Vagina (tissue), 2 donors: ENCODE measurements around the gene TES. TPM values are rescaled to one million over a fixed set of nuclear protein-coding genes. Genes with fewer than 3 reads are reported as not detected.
"Not testable (repeated sequence)": the region's sequence is repeated elsewhere in the genome, so short reads cannot be mapped to it uniquely, and the experiment has no call there.

Experiments
- DNase-seq, 2 donors: peaks; one replicate each; pipeline ENCODE4 v3.0.0-alpha.2; 2017; ENCODE audit errors: extremely low spot score in 2 of 2
- H3K27ac ChIP-seq: fragments of 200-600 bp; sonication (generic); one replicate; pipeline ENCODE4 v1.5.1; 2019
- H3K27me3 ChIP-seq: fragments of 200-600 bp; sonication (generic); one replicate; pipeline ENCODE4 v1.5.1; 2019
- H3K36me3 ChIP-seq, 2 donors: fragments of 200-600 bp; sonication (generic); one replicate each; pipeline ENCODE4 v1.5.1; 2017 to 2019
- H3K4me1 ChIP-seq: fragments of 200-600 bp; sonication (generic); one replicate; pipeline ENCODE4 v1.5.1; 2019
- H3K4me3 ChIP-seq, 2 donors: fragments of 200-600 bp; sonication (generic); 1 replicate in 1 of 2; 2 replicates in 1 of 2; pipeline ENCODE4 v1.5.1; 2016 to 2019
- H3K9me3 ChIP-seq: fragments of 200-600 bp; sonication (generic); one replicate; pipeline ENCODE4 v1.5.1; 2019
- CTCF ChIP-seq, 3 experiments: fragments of 450-650 bp in 2 of 3; fragments of 200-600 bp in 1 of 3; sonication (generic) in 1 of 3; IDR thresholded peaks; one replicate each; pipeline ENCODE4 v1.5.1; 2017 to 2019; ENCODE audit warnings: antibody characterized with exemption in 3 of 3, mild to moderate bottlenecking in 2 of 3, moderate library complexity in 2 of 3
- POLR2A ChIP-seq, 2 donors: fragments of 450-650 bp; IDR thresholded peaks; one replicate each; pipeline ENCODE4 v1.6.1; 2017; ENCODE audit warnings: antibody characterized with exemption in 2 of 2, mild to moderate bottlenecking in 2 of 2, moderate library complexity in 2 of 2
- POLR2AphosphoS5 ChIP-seq, 2 donors: sonication (generic); formaldehyde crosslinking; IDR thresholded peaks; one replicate each; pipeline ENCODE4 v1.9.0; 2017; ENCODE audit warnings: antibody characterized with exemption in 2 of 2, mild to moderate bottlenecking in 2 of 2, low read depth in 1 of 2; ENCODE audit not compliant: insufficient read depth in 1 of 2
- intact Hi-C: fragments of 100-400 bp; cut with DNase I; formaldehyde crosslinking; loops from one replicate; pipeline ENCODE4 v1.15.1; 2023
- total RNA-seq: library from RNA; depleted of rRNA; stranded (reverse); fragments of >200 nt; gene quantifications from one replicate; pipeline ENCODE4 v1.2.3, GENCODE V29; 2016

Gene TES
- total RNA-seq, 1 donor from 2014 or later = 87.7 TPM

DNA sequence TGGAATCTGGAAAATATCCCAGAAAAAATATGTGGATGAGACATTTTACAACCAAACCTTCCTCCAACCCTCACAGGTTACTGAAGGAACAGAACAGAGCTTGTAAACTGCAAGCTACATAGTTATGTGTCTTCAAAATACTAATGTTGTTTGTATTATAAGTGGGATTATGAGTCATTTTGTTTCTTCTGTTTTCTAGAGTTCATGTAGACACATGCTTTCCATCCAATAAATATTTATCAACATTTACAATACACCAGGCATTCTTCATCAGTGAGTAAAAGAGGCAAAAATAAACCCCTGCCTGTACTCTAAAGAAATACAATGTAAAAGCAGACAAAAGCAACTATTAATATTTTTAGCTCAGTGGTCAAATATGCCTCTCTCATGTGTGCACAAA lies 38.0 kb upstream of the TES start:
- no peak for TF ChIP-seq CTCF (IDR thresholded peaks at IDR 0.05)
- no peak overlapping the region for H3K4me3 ChIP-seq
- no peak overlapping the region for H3K27ac ChIP-seq
- H3K27me3 ChIP-seq = no peaks in the 10 kb centered on the region
- H3K36me3 ChIP-seq = no peaks in the 10 kb centered on the region
- no peaks in the 10 kb centered on the region for H3K4me1 ChIP-seq
- no peaks in the 10 kb centered on the region for H3K9me3 ChIP-seq
- DNase-seq = no peak
- intact Hi-C loops = loop anchor here (5.0 to 10.0 kb wide), 2 partner anchors 420 to 642 kb away; no protein-coding TSS in a partner anchor

DNA sequence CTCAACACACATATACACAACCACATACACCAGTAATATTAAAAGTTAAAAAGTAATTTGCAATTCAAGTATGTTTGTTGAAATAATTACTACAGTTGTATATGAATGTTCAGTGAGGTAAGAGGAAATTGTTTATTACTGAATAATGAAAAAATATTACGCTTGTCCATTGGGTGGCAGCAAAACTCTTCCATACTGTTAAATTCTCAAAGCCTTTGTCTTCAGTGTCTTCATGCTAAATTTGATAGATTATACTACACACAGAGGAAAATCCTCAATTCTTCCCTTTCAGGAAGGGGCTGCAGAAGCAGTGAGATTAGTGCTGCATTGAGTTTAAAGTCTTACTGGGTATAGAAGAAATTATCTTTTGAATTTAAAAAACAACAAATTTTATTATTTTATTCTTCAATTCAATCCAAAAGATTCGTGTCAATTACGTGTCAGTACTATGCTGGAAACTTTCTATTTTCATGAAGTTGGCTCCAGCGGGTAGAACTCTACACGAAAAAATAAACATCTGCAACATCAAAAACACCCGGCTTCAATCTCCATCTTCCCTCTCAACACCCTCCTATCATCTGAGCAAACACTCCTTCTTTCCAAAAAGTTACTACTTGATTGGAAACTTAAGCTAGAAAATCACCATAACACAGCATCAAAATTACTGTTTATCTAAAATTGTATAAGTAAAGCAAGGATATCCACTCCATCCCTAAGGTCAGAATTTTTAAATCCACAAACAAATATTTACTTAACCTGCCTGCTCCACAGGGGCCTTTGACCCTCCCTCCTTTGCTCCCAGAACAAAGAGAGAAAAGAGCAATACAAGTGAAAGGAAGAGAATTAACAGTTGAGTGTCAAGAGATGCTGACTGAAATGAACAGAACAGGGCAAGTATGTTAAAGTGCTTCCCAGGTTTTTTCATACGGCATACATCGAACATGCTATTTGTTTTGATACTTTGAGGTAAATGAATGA lies 37.0 kb upstream of the TES start:
- intact Hi-C loops = loop anchor here (5.0 to 10.0 kb wide), 2 partner anchors 419 to 641 kb away; no protein-coding TSS in a partner anchor
- Histone ChIP-seq H3K9me3 (no peaks in the 10 kb centered on the region), H3K27ac (no peak overlapping the region), H3K27me3 (no peaks in the 10 kb centered on the region), H3K36me3 (no peaks in the 10 kb centered on the region), H3K4me3 (no peak overlapping the region), H3K4me1 (no peaks in the 10 kb centered on the region)
- TF ChIP-seq POLR2AphosphoS5 (IDR thresholded peaks at IDR 0.05; ENCODE audit: insufficient read depth in 1 of 2, low read depth in 1 of 2) (no peak), CTCF (IDR thresholded peaks at IDR 0.05) (peak; percentile 45 to 57 (median 53))
- no peak for DNase-seq

- not testable (repeated sequence) for H3K9me3 ChIP-seq, DNase-seq, H3K36me3 ChIP-seq, H3K27me3 ChIP-seq, H3K4me1 ChIP-seq, H3K4me3 ChIP-seq, H3K27ac ChIP-seq
- intact Hi-C loops = loop anchor here (5.0 to 10.0 kb wide), 2 partner anchors 62 to 640 kb away; no protein-coding TSS in a partner anchor
Measured at GRCh38 chr7:116175095-116175494, 35.2 kb upstream of the TES start.

DNA sequence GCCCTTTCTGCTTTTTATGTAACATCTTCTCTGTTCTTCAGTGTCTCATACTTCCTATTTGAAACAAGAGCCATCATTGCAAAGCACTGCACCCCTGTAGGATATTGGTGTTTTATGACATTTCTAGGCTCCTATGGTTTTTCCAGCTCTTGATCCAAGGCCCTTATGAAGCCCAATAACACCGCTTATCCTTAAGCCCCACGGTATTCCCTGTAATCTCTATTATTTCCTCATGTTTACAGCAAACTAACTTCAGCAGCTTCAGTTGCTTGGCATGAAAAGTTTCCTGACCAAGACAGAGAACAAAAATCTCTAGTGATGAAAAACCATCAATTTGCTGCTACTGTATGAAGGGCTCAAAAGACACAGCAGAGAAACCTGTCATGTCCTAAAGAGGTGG lies 34.1 kb upstream of the TES start:
- intact Hi-C loops = loop anchor here (5.0 to 10.0 kb wide), 2 partner anchors 61 to 639 kb away; no protein-coding TSS in a partner anchor
- Histone ChIP-seq H3K9me3 (no peaks in the 10 kb centered on the region), H3K4me3 (no peak overlapping the region), H3K4me1 (no peaks in the 10 kb centered on the region), H3K27me3 (no peaks in the 10 kb centered on the region), H3K36me3 (no peaks in the 10 kb centered on the region), H3K27ac (no peak overlapping the region)
- TF ChIP-seq CTCF (IDR thresholded peaks at IDR 0.05) (no peak), POLR2AphosphoS5 (IDR thresholded peaks at IDR 0.05; ENCODE audit: insufficient read depth in 1 of 2, low read depth in 1 of 2) (no peak), POLR2A (IDR thresholded peaks at IDR 0.05) (no peak)
- no peak for DNase-seq

GRCh38 chr7:116177009-116177408 lies 33.3 kb upstream of the TES start:
- no peaks in the 10 kb centered on the region for H3K27me3 ChIP-seq
- no peak for DNase-seq
- TF ChIP-seq POLR2A (IDR thresholded peaks at IDR 0.05) = no peak
- no peak for TF ChIP-seq POLR2AphosphoS5 (IDR thresholded peaks at IDR 0.05; ENCODE audit: insufficient read depth in 1 of 2, low read depth in 1 of 2)
- no peak for TF ChIP-seq CTCF (IDR thresholded peaks at IDR 0.05)
- H3K9me3 ChIP-seq = no peaks in the 10 kb centered on the region
- no peaks in the 10 kb centered on the region for H3K36me3 ChIP-seq
- intact Hi-C loops = loop anchor here (5.0 to 10.0 kb wide), 2 partner anchors 60 to 638 kb away; no protein-coding TSS in a partner anchor
- H3K4me1 ChIP-seq = no peaks in the 10 kb centered on the region
- no peak overlapping the region for H3K4me3 ChIP-seq
- no peak overlapping the region for H3K27ac ChIP-seq
